Fibroblast of lung (primary cell): ENCODE measurements around the gene PRELID3B. TPM values are rescaled to one million over a fixed set of nuclear protein-coding genes. Genes with fewer than 3 reads are reported as not detected.

ENCODE experiments used
- DNase-seq, 2 donors: peaks; one replicate each; pipeline versions ENCODE4 v3.0.0 to v3.0.0-alpha.2; 2010; ENCODE audit warnings: low read depth in 2 of 2
- H2AFZ ChIP-seq: 2 replicates; pipeline ENCODE4 v1.5.1; 2012; ENCODE audit warnings: low read length, control low read depth, inconsistent platforms
- H3K27ac ChIP-seq: 2 replicates; pipeline ENCODE4 v1.5.1; 2011; ENCODE audit warnings: low read length, control low read depth; ENCODE audit not compliant: insufficient read depth
- H3K27me3 ChIP-seq: 2 replicates; pipeline ENCODE4 v1.5.1; 2011; ENCODE audit warnings: mild to moderate bottlenecking, low read length; ENCODE audit not compliant: control insufficient read depth, insufficient read depth
- H3K36me3 ChIP-seq: 2 replicates; pipeline ENCODE4 v1.5.1; 2011; ENCODE audit warnings: low read length; ENCODE audit not compliant: control insufficient read depth, insufficient read depth
- H3K4me1 ChIP-seq: 2 replicates; pipeline ENCODE4 v1.5.1; 2011; ENCODE audit warnings: low read length; ENCODE audit not compliant: control insufficient read depth, insufficient read depth; ENCODE audit errors: extremely low read depth
- H3K4me2 ChIP-seq: 2 replicates; pipeline ENCODE4 v1.5.1; 2011; ENCODE audit warnings: low read length, control low read depth; ENCODE audit not compliant: insufficient read depth; ENCODE audit errors: extremely low read depth
- H3K4me3 ChIP-seq, 4 experiments: fragments of 200-600 bp in 1 of 4; sonication (generic) in 1 of 4; replicated peaks in 1 of 4; 2 replicates each; pipeline ENCODE4 v1.5.1; 2011 to 2016; ENCODE audit warnings: low read length in 4 of 4, low read depth in 3 of 4, mild to moderate bottlenecking in 3 of 4, control low read depth in 2 of 4, inconsistent platforms in 1 of 4, mixed read lengths in 1 of 4; ENCODE audit not compliant: insufficient read depth in 1 of 4; ENCODE audit errors: control extremely low read depth in 1 of 4
- H3K79me2 ChIP-seq: 2 replicates; pipeline ENCODE4 v1.5.1; 2012; ENCODE audit warnings: mild to moderate bottlenecking, low read length, inconsistent platforms; ENCODE audit not compliant: control insufficient read depth, insufficient read depth
- H3K9ac ChIP-seq: 2 replicates; pipeline ENCODE4 v1.5.1; 2011; ENCODE audit warnings: mild to moderate bottlenecking, low read length, control low read depth; ENCODE audit not compliant: insufficient read depth
- H3K9me3 ChIP-seq: 2 replicates; pipeline ENCODE4 v1.5.1; 2012; ENCODE audit warnings: low read depth, low read length; ENCODE audit not compliant: control insufficient read depth, insufficient read depth
- H4K20me1 ChIP-seq: 2 replicates; pipeline ENCODE4 v1.5.1; 2011; ENCODE audit warnings: low read length; ENCODE audit not compliant: control insufficient read depth, insufficient read depth; ENCODE audit errors: extremely low read depth
- EZH2 ChIP-seq: IDR thresholded peaks from 2 replicates; pipeline ENCODE4 v1.5.1; 2012; ENCODE audit warnings: low read length, control low read depth, mild to moderate bottlenecking; ENCODE audit errors: missing control alignments
- polyA plus RNA-seq, 2 donors: library from polyadenylated mRNA; depleted of rRNA in 1 of 2; stranded (reverse) in 1 of 2; unstranded in 1 of 2; fragments of >200 nt; gene quantifications; 2 replicates each; pipeline ENCODE4 v1.2.1, GENCODE V29; 2011 to 2012; ENCODE audit warnings: missing spikeins in 1 of 2
- total RNA-seq: library from RNA; depleted of rRNA; stranded (reverse); fragments of >200 nt; gene quantifications from 2 replicates; pipeline ENCODE4 v1.2.1, GENCODE V29; 2014
- TF ChIP-seq, protein P1 (sequence below), 2 donors: IDR thresholded peaks in 1 of 2; conservative IDR thresholded peaks in 1 of 2; 1 replicate in 1 of 2; 2 replicates in 1 of 2; pipeline ENCODE4 v1.5.1; 2011 to 2012; ENCODE audit warnings: low read length in 2 of 2, control low read depth in 1 of 2, inconsistent platforms in 1 of 2, low read depth in 1 of 2, mild to moderate bottlenecking in 1 of 2

The PRELID3B gene
- total and polyA plus RNA-seq, 2 donors (not counting 1 experiment from before 2014, with no cell fraction given) = 64.5 to 127 TPM

DNA sequence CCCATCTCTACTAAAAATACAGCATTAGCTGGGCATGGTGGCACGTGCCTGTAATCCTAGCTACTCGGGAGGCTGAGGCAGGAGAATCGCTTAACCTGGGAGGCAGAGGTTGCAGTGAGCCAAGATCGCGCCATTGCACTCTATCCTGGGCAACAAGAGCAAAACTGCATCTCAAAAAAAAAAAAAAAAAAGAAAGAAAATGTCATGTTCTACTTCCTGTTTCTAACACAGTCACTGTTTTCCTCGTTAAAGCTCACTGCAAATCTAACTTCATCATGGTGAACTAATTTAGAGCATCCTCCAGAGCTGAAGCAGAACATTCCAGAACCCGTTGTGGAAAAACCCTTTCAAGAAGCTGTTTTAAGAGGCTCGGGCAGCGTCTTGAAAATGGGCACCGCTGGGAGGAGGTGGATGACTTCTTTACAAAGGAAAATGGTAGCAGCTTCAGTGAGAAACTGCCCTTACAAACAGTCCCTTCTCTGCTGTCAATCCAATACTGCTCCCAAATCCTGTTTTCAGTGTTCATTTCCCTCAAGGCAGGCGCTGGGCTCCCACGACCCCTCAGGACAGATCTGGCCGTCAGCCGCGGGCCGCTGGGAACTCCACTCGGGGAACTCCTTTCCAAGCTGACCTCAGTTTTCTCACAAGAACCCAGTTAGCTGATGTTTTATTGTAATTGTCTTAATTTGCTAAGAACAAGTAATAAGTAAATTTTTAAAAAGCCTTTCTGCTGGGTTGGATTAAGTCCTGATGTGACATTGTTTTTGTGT is 48.0 kb downstream of the PRELID3B start:
- H2AFZ ChIP-seq = no peak overlapping the region

DNA sequence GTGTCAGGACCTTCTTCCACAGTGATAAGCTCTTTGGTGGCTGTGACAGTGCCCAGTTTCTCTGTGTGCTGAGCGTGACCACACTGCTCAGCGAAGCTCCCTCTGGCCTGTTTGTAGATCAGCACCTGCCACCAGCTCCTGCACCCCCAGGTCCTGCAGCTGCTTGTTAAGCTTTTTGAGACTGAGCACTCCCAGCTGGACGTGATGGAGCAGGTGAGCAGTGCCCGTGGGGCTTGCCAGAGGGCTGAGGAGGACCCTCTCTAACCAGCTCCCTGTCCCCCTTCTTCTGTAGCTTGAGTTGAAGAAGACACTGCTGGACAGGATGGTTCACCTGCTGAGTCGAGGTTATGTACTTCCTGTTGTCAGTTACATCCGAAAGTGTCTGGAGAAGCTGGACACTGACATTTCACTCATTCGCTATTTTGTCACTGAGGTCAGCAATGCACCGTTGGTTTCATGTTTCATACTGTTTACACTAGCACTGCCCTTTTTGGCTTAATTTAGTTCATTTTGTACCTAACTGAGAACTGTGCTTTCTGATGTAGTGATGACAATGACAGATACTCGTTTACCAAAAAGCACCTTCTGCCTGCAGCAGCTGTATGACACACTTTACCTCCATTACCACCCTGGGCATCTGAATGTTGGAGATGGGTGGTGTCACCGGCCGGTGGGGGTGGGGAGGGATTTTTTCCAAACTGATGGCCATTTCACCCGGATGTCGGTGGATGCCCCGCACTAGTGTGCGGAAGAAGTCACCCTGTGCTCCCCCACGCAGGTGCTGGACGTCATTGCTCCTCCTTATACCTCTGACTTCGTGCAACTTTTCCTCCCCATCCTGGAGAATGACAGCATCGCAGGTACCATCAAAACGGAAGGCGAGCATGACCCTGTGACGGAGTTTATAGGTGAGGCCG is 49.0 kb downstream of the PRELID3B start:
- no peaks in the 10 kb centered on the region for H3K9me3 ChIP-seq
- peaks cover 2% of the 10 kb centered on the region for H3K4me1 ChIP-seq
- no peaks in the 10 kb centered on the region for H3K79me2 ChIP-seq
- peaks cover 31% of the 10 kb centered on the region for H3K36me3 ChIP-seq
- no peak overlapping the region for H3K4me3 ChIP-seq
- no peak overlapping the region for H3K4me2 ChIP-seq
- H2AFZ ChIP-seq = no peak overlapping the region
- no peak overlapping the region for H3K27ac ChIP-seq
- DNase-seq = no peak
- TF ChIP-seq, protein P1, sequence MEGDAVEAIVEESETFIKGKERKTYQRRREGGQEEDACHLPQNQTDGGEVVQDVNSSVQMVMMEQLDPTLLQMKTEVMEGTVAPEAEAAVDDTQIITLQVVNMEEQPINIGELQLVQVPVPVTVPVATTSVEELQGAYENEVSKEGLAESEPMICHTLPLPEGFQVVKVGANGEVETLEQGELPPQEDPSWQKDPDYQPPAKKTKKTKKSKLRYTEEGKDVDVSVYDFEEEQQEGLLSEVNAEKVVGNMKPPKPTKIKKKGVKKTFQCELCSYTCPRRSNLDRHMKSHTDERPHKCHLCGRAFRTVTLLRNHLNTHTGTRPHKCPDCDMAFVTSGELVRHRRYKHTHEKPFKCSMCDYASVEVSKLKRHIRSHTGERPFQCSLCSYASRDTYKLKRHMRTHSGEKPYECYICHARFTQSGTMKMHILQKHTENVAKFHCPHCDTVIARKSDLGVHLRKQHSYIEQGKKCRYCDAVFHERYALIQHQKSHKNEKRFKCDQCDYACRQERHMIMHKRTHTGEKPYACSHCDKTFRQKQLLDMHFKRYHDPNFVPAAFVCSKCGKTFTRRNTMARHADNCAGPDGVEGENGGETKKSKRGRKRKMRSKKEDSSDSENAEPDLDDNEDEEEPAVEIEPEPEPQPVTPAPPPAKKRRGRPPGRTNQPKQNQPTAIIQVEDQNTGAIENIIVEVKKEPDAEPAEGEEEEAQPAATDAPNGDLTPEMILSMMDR (conservative IDR thresholded peaks at IDR 0.05 in 1 of 2, IDR thresholded peaks at IDR 0.05 in 1 of 2; ENCODE audit: low read depth in 1 of 2, low read length in 2 of 2) = no peak
- TF ChIP-seq EZH2 = no peak
- no peak overlapping the region for H3K9ac ChIP-seq
- no peaks in the 10 kb centered on the region for H4K20me1 ChIP-seq
- H3K27me3 ChIP-seq = no peaks in the 10 kb centered on the region

More for the DNA sequence above, 48.0 kb downstream of the PRELID3B start:
- no peak for TF ChIP-seq EZH2
- TF ChIP-seq, protein P1 (conservative IDR thresholded peaks at IDR 0.05 in 1 of 2, IDR thresholded peaks at IDR 0.05 in 1 of 2; ENCODE audit: low read depth in 1 of 2, low read length in 2 of 2) = no peak
- Histone ChIP-seq H3K9me3 (no peaks in the 10 kb centered on the region), H3K4me3 (no peak overlapping the region), H3K9ac (no peak overlapping the region), H3K36me3 (peaks cover 29% of the 10 kb centered on the region), H3K4me2 (no peak overlapping the region), H3K79me2 (no peaks in the 10 kb centered on the region), H3K4me1 (peaks cover 2% of the 10 kb centered on the region), H4K20me1 (no peaks in the 10 kb centered on the region), H3K27me3 (no peaks in the 10 kb centered on the region), H3K27ac (no peak overlapping the region)
- no peak for DNase-seq

DNA sequence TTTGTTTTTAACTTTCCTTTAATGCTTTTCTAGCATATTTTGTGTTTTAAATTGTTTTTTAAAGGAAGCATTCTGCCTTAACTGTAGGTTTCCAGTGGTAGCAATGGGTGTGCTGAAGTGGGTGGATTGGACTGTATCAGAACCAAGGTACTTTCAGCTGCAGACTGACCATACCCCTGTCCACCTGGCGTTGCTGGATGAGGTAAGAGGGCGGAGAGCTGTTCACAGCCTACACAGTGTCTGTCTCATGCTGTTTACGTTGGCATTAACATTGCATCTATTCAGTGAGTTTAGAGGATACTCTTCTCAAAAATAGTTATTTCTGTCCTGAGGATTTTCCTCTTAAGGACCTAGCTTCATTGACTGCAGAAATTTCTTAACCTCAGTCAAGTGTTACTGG is 49.7 kb downstream of the PRELID3B start:
- DNase-seq = no peak
- Histone ChIP-seq H3K4me3 (no peak overlapping the region), H3K9me3 (no peaks in the 10 kb centered on the region), H3K79me2 (no peaks in the 10 kb centered on the region), H3K27ac (no peak overlapping the region), H4K20me1 (no peaks in the 10 kb centered on the region), H2AFZ (no peak overlapping the region), H3K4me1 (peaks cover 2% of the 10 kb centered on the region), H3K36me3 (peaks cover 31% of the 10 kb centered on the region), H3K27me3 (no peaks in the 10 kb centered on the region), H3K9ac (no peak overlapping the region), H3K4me2 (no peak overlapping the region)
- TF ChIP-seq, protein P1 (conservative IDR thresholded peaks at IDR 0.05 in 1 of 2, IDR thresholded peaks at IDR 0.05 in 1 of 2; ENCODE audit: low read depth in 1 of 2, low read length in 2 of 2) = no peak
- no peak for TF ChIP-seq EZH2
